ENCODE results near the gene HMX2.

HMX2 gene

GRCh38 chr10:123136806-123137642 lies 10.9 kb upstream of the HMX2 start:
- DNase-seq (ENCODE audit: low read depth in 1 of 2, low spot score in 1 of 2) = no peak

GRCh38 chr10:123139165-123139520 lies 8.8 kb upstream of the HMX2 start:
- DNase-seq (ENCODE audit: low read depth in 1 of 2, low spot score in 1 of 2) = no peak

GRCh38 chr10:123139521-123140163 lies 8.3 kb upstream of the HMX2 start:
- no peak for DNase-seq (ENCODE audit: low read depth in 1 of 2, low spot score in 1 of 2)

GRCh38 chr10:123140164-123140982 lies 7.6 kb upstream of the HMX2 start:
- DNase-seq (ENCODE audit: low read depth in 1 of 2, low spot score in 1 of 2) = no peak

- DNase-seq (ENCODE audit: low read depth in 1 of 2, low spot score in 1 of 2) = no peak
These were observed 6.9 kb upstream of the HMX2 start for GRCh38 chr10:123140983-123141390.

GRCh38 chr10:123141791-123142700 lies 5.9 kb upstream of the HMX2 start:
- no peak for DNase-seq (ENCODE audit: low read depth in 1 of 2, low spot score in 1 of 2)

GRCh38 chr10:123142701-123143161 lies 5.2 kb upstream of the HMX2 start:
- DNase-seq (ENCODE audit: low read depth in 1 of 2, low spot score in 1 of 2) = no peak

- DNase-seq (ENCODE audit: low read depth in 1 of 2, low spot score in 1 of 2) = no peak
These were observed 4.6 kb upstream of the HMX2 start for GRCh38 chr10:123143162-123143824.

- DNase-seq (ENCODE audit: low read depth in 1 of 2, low spot score in 1 of 2) = no peak
These were observed 4.1 kb upstream of the HMX2 start for GRCh38 chr10:123143825-123144168.

- no peak for DNase-seq (ENCODE audit: low read depth in 1 of 2, low spot score in 1 of 2)
These were observed 3.0 kb upstream of the HMX2 start for GRCh38 chr10:123144697-123145541.

GRCh38 chr10:123145542-123146012 lies 2.4 kb upstream of the HMX2 start:
- no peak for DNase-seq (ENCODE audit: low read depth in 1 of 2, low spot score in 1 of 2)

- DNase-seq (ENCODE audit: low read depth in 1 of 2, low spot score in 1 of 2) = no peak
These were observed 1.7 kb upstream of the HMX2 start for GRCh38 chr10:123146013-123146893.

GRCh38 chr10:123146894-123147634 lies 872 bp upstream of the HMX2 start:
- no peak for DNase-seq (ENCODE audit: low read depth in 1 of 2, low spot score in 1 of 2)

GRCh38 chr10:123148414-123149161 lies 652 bp downstream of the HMX2 start:
- DNase-seq (ENCODE audit: low read depth in 1 of 2, low spot score in 1 of 2) = no peak

- DNase-seq (ENCODE audit: low read depth in 1 of 2, low spot score in 1 of 2) = no peak
These were observed 1.2 kb downstream of the HMX2 start for GRCh38 chr10:123149162-123149567.

GRCh38 chr10:123149568-123150270 lies 1.8 kb downstream of the HMX2 start:
- DNase-seq (ENCODE audit: low read depth in 1 of 2, low spot score in 1 of 2) = no peak

All from activated T-helper 1 cell treated with anti-CD3 and anti-CD28 coated beads, Interleukin-2, amount 50 U/mL, for 16 hours (primary cell).